ENCODE data around the gene OR10A4.

Gene OR10A4

DNA sequence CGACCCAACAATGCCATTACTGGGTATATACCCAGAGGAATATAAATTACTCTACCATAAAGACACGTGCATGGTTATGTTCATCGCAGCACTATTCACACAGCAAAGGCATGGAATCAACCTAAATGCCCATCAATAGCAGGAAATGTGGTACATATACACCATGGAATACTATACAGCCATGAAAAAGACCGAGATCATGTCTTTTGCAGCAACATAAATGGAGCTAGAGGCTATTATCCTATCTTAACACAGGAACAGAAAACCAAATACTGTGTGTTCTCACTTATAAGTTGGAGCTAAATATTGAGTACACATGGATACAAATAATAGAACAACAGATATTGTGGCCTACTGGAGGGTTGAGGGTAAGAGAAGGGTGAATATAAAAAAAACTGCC is 12.4 kb downstream of the OR10A4 start:
- Histone ChIP-seq H3K27me3 (replicated peaks) (no peaks in the 10 kb centered on the region), H3K4me3 (ENCODE audit: low read depth, low read length) (no peak overlapping the region), H3K27ac (no peak overlapping the region), H3K36me3 (replicated peaks) (no peaks in the 10 kb centered on the region)
- no peak for DNase-seq
- TF ChIP-seq, protein P1, sequence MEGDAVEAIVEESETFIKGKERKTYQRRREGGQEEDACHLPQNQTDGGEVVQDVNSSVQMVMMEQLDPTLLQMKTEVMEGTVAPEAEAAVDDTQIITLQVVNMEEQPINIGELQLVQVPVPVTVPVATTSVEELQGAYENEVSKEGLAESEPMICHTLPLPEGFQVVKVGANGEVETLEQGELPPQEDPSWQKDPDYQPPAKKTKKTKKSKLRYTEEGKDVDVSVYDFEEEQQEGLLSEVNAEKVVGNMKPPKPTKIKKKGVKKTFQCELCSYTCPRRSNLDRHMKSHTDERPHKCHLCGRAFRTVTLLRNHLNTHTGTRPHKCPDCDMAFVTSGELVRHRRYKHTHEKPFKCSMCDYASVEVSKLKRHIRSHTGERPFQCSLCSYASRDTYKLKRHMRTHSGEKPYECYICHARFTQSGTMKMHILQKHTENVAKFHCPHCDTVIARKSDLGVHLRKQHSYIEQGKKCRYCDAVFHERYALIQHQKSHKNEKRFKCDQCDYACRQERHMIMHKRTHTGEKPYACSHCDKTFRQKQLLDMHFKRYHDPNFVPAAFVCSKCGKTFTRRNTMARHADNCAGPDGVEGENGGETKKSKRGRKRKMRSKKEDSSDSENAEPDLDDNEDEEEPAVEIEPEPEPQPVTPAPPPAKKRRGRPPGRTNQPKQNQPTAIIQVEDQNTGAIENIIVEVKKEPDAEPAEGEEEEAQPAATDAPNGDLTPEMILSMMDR (IDR thresholded peaks at IDR 0.05; ENCODE audit: low read depth, low read length, missing control alignments): no peak
- in situ Hi-C loops (cut with HindIII; ENCODE audit: low pct_ligation_motif_present, low sequenced_read_pairs): no loop called here

DNA sequence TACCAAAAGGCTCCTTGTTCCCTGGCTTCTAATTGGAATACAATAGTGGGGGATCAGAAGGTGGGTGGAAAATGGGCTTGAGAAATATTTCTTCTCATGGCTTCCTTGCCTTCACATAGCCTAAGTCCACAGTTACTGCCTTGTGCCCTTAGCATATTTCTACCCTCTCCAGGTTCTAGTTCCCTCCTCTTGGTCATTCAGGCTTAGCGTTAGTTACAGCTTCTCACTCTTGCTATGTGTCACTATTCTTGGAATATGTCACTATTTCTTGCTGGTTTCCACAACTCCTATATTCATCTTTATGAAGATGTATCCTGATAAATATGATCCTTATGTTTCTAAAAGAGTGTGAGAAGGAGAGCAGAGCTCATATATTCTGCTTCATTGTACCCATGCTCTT is 13.4 kb downstream of the OR10A4 start:
- no peak for DNase-seq
- in situ Hi-C loops (cut with HindIII; ENCODE audit: low pct_ligation_motif_present, low sequenced_read_pairs): no loop called here
- TF ChIP-seq, protein P1 (IDR thresholded peaks at IDR 0.05; ENCODE audit: low read depth, low read length, missing control alignments): no peak

DNA sequence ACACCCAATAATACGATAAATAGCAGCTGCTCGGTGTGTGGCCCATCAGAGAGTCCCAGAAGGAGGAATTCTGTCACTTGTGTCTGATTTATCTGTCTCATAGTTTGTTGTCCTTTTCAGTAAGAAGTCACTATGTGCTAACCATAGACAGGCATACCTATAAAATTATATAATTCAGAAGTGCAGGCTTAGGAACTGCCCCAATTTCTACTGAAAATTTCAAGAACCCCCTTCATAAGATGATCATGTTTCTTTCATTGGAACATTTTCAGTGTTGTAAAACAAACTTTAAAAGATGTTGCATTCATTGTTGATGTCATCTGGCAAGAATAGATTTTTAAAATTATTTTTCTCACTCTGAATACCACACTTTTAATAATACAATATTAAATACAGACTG is 16.0 kb downstream of the OR10A4 start, which contains the start of gene OR2D2:
OR2D2 (minus strand) TSS at position 101 of the 400 bp plus-strand sequence; CDS start at position 101, 0 bp downstream.
- Histone ChIP-seq H3K27me3 (replicated peaks) (no peaks in the 10 kb centered on the region), H3K27ac (no peak within 1 kb of the TSS), H3K4me3 (ENCODE audit: low read depth, low read length) (no peak within 1 kb of the TSS), H3K36me3 (replicated peaks) (no peaks in the 10 kb centered on the region)
- in situ Hi-C loops (cut with HindIII; ENCODE audit: low pct_ligation_motif_present, low sequenced_read_pairs): no loop called here
- DNase-seq: no peak
- TF ChIP-seq, protein P1 (IDR thresholded peaks at IDR 0.05; ENCODE audit: low read depth, low read length, missing control alignments): no peak

More for the DNA sequence above, 13.4 kb downstream of the OR10A4 start:
- no peaks in the 10 kb centered on the region for H3K27me3 ChIP-seq (replicated peaks)
- H3K27ac ChIP-seq: no peak overlapping the region
- no peak overlapping the region for H3K4me3 ChIP-seq (ENCODE audit: low read depth, low read length)
- H3K36me3 ChIP-seq (replicated peaks): no peaks in the 10 kb centered on the region

DNA sequence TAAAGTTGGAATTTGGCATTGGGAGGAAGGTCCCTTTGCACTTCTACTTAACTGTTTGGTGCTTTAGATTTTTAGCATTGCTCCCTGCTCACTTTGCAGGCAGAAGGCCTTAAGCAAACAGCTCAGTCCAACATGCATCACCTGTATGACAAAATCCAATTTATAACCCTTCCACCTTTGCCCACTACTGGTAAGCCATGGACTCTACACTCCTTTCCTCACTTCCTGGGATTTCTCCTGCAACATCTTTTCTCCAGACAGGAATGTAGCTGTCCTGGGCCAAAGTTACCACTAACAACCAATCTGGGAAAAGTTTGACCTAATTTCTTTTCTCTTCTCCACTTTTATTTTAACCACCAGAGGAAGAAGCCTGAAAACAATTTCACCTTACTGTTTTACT is 17.7 kb downstream of the OR10A4 start:
- TF ChIP-seq, protein P1 (IDR thresholded peaks at IDR 0.05; ENCODE audit: low read depth, low read length, missing control alignments): no peak

DNA sequence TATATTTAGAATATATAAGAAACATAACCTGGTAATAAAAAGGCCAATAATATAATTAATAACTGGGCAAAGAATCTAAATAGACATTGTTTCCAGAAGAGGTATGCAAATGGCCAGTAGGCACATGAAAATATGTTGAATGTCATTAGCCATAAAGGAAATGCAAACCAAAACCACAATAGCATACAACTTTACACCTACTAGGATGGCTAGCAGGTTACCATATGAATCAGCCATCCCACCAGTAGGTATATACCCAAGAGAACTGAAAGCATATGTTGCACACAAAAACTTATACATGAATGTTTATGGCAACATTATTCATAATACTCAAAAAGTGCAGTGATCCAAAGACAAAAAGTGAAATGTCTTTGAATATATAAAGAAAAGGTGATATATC is 18.6 kb downstream of the OR10A4 start:
- H3K27me3 ChIP-seq (replicated peaks): no peaks in the 10 kb centered on the region
- DNase-seq: no peak
- TF ChIP-seq, protein P1 (IDR thresholded peaks at IDR 0.05; ENCODE audit: low read depth, low read length, missing control alignments): no peak

More for the DNA sequence above, 17.7 kb downstream of the OR10A4 start:
- Histone ChIP-seq H3K27ac (no peak overlapping the region), H3K36me3 (replicated peaks) (no peaks in the 10 kb centered on the region), H3K27me3 (replicated peaks) (no peaks in the 10 kb centered on the region), H3K4me3 (ENCODE audit: low read depth, low read length) (no peak overlapping the region)
- in situ Hi-C loops (cut with HindIII; ENCODE audit: low pct_ligation_motif_present, low sequenced_read_pairs): no loop called here
- no peak for DNase-seq

DNA sequence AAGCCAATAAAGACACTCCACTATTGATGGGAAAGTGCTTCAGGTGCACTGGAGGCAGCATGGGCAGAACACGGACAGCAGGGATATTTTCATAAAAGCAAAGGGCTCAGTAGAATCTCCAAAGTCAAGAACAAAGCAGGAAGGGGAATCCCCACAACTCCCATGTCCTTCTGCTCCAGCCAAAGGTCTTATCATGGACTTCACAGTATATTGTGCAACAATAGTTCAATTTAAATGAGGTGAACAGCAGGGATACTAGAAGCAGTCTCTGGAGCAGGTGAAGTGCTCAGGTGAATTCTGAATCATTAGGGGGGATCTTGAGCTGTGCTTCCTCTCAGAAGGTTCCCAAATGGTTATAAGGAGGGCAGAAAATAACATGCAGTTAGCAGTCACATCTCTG is 22.5 kb downstream of the OR10A4 start:
- in situ Hi-C loops (cut with HindIII; ENCODE audit: low pct_ligation_motif_present, low sequenced_read_pairs): no loop called here
- TF ChIP-seq, protein P1 (IDR thresholded peaks at IDR 0.05; ENCODE audit: low read depth, low read length, missing control alignments): no peak
- no peaks in the 10 kb centered on the region for H3K27me3 ChIP-seq (replicated peaks)
- no peak for DNase-seq
- no peak overlapping the region for H3K27ac ChIP-seq
- no peak overlapping the region for H3K4me3 ChIP-seq (ENCODE audit: low read depth, low read length)
- no peaks in the 10 kb centered on the region for H3K36me3 ChIP-seq (replicated peaks)

More for the DNA sequence above, 18.6 kb downstream of the OR10A4 start:
- no peak overlapping the region for H3K4me3 ChIP-seq (ENCODE audit: low read depth, low read length)
- in situ Hi-C loops (cut with HindIII; ENCODE audit: low pct_ligation_motif_present, low sequenced_read_pairs): no loop called here
- no peaks in the 10 kb centered on the region for H3K36me3 ChIP-seq (replicated peaks)
- H3K27ac ChIP-seq: no peak overlapping the region
